ENCODE measurements around the gene GATAD1. TPM values are rescaled to one million over a fixed set of nuclear protein-coding genes. Genes with fewer than 3 reads are reported as not detected.

The GATAD1 gene
- total and polyA plus RNA-seq, 2 experiments from 2014 or later, result 15.4 to 30.8 TPM

DNA sequence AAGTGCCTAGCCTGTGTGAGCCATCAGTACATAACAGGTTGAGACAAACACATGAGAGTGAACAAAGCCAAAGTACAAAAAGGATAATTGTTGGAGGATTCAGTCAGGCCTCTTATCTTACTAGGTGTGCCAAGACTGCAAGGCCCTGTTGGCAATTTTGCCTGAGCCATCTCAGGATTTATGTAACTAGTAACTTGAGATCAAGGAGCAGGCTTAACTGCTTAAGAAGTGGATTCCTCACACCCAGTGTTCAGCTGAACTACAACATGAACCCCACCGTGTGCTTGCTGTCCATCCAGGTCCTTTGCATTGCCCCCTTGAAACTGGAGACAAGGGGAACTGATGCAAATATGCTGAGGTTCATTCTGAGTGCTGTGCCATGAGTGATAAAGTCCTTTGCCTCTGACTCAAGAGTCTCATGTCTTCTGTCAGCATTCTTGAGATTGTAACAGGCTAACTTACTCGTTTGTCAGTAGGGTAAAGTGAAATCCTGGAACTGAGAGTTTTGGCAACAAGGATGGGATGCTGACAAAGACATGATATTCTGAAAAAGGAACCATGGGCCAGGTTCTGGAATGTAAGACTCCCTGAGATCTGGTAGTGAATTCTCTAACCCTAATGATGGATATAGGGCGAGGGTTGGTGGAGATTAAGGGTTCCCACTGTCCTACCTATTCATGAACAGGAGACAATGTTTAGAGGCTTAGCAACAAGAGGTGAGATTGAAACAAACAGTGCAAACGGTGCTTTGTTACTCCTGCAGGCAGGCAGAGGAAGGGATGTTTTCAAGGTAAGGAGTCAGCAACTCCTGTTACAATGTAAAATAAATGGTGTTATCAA, 44.1 kb upstream of the GATAD1 start:
- H3K27ac ChIP-seq (ENCODE audit: low read depth), result peak overlapping the region; percentile 73
- H3K4me2 ChIP-seq, result no peak overlapping the region
- Mint-ChIP-seq H3K27ac (no peak overlapping the region), H3K9me3 (no peaks in the 10 kb centered on the region), H3K4me1 (peaks cover 10% of the 10 kb centered on the region), H3K4me3 (no peak overlapping the region), H3K27me3 (ENCODE audit: insufficient read depth, low read depth, poor library complexity) (no peaks in the 10 kb centered on the region), H3K36me3 (ENCODE audit: low read depth) (peaks cover 10% of the 10 kb centered on the region)
- H3K9me2 ChIP-seq (ENCODE audit: insufficient read depth), result no peaks in the 10 kb centered on the region
- no peaks in the 10 kb centered on the region for H3K4me1 ChIP-seq (ENCODE audit: insufficient read depth)
- no peak overlapping the region for H2AFZ ChIP-seq
- no peak for TF ChIP-seq CREB1 (CRISPR knock-in tag; IDR thresholded peaks at IDR 0.05; ENCODE audit: low read depth)
- no peak for TF ChIP-seq JUNB (IDR thresholded peaks at IDR 0.05; ENCODE audit: unreplicated experiment)
- TF ChIP-seq ZNF331 (CRISPR knock-in tag; IDR thresholded peaks at IDR 0.05; ENCODE audit: low read depth), result no peak
- TF ChIP-seq, protein P1, sequence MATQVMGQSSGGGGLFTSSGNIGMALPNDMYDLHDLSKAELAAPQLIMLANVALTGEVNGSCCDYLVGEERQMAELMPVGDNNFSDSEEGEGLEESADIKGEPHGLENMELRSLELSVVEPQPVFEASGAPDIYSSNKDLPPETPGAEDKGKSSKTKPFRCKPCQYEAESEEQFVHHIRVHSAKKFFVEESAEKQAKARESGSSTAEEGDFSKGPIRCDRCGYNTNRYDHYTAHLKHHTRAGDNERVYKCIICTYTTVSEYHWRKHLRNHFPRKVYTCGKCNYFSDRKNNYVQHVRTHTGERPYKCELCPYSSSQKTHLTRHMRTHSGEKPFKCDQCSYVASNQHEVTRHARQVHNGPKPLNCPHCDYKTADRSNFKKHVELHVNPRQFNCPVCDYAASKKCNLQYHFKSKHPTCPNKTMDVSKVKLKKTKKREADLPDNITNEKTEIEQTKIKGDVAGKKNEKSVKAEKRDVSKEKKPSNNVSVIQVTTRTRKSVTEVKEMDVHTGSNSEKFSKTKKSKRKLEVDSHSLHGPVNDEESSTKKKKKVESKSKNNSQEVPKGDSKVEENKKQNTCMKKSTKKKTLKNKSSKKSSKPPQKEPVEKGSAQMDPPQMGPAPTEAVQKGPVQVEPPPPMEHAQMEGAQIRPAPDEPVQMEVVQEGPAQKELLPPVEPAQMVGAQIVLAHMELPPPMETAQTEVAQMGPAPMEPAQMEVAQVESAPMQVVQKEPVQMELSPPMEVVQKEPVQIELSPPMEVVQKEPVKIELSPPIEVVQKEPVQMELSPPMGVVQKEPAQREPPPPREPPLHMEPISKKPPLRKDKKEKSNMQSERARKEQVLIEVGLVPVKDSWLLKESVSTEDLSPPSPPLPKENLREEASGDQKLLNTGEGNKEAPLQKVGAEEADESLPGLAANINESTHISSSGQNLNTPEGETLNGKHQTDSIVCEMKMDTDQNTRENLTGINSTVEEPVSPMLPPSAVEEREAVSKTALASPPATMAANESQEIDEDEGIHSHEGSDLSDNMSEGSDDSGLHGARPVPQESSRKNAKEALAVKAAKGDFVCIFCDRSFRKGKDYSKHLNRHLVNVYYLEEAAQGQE (IDR thresholded peaks at IDR 0.05; ENCODE audit: unreplicated experiment), result no peak
- no peak for TF ChIP-seq NANOG (IDR thresholded peaks at IDR 0.05; ENCODE audit: borderline replicate concordance)
- TF ChIP-seq, protein P2, sequence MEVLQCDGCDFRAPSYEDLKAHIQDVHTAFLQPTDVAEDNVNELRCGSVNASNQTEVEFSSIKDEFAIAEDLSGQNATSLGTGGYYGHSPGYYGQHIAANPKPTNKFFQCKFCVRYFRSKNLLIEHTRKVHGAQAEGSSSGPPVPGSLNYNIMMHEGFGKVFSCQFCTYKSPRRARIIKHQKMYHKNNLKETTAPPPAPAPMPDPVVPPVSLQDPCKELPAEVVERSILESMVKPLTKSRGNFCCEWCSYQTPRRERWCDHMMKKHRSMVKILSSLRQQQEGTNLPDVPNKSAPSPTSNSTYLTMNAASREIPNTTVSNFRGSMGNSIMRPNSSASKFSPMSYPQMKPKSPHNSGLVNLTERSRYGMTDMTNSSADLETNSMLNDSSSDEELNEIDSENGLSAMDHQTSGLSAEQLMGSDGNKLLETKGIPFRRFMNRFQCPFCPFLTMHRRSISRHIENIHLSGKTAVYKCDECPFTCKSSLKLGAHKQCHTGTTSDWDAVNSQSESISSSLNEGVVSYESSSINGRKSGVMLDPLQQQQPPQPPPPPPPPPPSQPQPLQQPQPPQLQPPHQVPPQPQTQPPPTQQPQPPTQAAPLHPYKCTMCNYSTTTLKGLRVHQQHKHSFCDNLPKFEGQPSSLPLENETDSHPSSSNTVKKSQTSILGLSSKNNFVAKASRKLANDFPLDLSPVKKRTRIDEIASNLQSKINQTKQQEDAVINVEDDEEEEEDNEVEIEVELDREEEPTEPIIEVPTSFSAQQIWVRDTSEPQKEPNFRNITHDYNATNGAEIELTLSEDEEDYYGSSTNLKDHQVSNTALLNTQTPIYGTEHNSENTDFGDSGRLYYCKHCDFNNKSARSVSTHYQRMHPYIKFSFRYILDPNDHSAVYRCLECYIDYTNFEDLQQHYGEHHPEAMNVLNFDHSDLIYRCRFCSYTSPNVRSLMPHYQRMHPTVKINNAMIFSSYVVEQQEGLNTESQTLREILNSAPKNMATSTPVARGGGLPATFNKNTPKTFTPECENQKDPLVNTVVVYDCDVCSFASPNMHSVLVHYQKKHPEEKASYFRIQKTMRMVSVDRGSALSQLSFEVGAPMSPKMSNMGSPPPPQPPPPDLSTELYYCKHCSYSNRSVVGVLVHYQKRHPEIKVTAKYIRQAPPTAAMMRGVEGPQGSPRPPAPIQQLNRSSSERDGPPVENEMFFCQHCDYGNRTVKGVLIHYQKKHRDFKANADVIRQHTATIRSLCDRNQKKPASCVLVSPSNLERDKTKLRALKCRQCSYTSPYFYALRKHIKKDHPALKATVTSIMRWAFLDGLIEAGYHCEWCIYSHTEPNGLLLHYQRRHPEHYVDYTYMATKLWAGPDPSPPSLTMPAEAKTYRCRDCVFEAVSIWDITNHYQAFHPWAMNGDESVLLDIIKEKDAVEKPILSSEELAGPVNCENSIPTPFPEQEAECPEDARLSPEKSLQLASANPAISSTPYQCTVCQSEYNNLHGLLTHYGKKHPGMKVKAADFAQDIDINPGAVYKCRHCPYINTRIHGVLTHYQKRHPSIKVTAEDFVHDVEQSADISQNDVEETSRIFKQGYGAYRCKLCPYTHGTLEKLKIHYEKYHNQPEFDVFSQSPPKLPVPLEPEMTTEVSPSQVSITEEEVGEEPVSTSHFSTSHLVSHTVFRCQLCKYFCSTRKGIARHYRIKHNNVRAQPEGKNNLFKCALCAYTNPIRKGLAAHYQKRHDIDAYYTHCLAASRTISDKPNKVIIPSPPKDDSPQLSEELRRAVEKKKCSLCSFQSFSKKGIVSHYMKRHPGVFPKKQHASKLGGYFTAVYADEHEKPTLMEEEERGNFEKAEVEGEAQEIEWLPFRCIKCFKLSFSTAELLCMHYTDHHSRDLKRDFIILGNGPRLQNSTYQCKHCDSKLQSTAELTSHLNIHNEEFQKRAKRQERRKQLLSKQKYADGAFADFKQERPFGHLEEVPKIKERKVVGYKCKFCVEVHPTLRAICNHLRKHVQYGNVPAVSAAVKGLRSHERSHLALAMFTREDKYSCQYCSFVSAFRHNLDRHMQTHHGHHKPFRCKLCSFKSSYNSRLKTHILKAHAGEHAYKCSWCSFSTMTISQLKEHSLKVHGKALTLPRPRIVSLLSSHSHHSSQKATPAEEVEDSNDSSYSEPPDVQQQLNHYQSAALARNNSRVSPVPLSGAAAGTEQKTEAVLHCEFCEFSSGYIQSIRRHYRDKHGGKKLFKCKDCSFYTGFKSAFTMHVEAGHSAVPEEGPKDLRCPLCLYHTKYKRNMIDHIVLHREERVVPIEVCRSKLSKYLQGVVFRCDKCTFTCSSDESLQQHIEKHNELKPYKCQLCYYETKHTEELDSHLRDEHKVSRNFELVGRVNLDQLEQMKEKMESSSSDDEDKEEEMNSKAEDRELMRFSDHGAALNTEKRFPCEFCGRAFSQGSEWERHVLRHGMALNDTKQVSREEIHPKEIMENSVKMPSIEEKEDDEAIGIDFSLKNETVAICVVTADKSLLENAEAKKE (CRISPR knock-in tag; IDR thresholded peaks at IDR 0.05), result no peak
- TF ChIP-seq, protein P3, sequence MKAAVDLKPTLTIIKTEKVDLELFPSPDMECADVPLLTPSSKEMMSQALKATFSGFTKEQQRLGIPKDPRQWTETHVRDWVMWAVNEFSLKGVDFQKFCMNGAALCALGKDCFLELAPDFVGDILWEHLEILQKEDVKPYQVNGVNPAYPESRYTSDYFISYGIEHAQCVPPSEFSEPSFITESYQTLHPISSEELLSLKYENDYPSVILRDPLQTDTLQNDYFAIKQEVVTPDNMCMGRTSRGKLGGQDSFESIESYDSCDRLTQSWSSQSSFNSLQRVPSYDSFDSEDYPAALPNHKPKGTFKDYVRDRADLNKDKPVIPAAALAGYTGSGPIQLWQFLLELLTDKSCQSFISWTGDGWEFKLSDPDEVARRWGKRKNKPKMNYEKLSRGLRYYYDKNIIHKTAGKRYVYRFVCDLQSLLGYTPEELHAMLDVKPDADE (IDR thresholded peaks at IDR 0.05), result no peak
- no peak for TF ChIP-seq EZH2phosphoT487 (IDR thresholded peaks at IDR 0.05; ENCODE audit: unreplicated experiment)
- no peak for TF ChIP-seq ZNF114 (CRISPR knock-in tag; IDR thresholded peaks at IDR 0.05)
- no peak for TF ChIP-seq POLR2AphosphoS5 (IDR thresholded peaks at IDR 0.05; ENCODE audit: low read depth)
- TF ChIP-seq, protein P4, sequence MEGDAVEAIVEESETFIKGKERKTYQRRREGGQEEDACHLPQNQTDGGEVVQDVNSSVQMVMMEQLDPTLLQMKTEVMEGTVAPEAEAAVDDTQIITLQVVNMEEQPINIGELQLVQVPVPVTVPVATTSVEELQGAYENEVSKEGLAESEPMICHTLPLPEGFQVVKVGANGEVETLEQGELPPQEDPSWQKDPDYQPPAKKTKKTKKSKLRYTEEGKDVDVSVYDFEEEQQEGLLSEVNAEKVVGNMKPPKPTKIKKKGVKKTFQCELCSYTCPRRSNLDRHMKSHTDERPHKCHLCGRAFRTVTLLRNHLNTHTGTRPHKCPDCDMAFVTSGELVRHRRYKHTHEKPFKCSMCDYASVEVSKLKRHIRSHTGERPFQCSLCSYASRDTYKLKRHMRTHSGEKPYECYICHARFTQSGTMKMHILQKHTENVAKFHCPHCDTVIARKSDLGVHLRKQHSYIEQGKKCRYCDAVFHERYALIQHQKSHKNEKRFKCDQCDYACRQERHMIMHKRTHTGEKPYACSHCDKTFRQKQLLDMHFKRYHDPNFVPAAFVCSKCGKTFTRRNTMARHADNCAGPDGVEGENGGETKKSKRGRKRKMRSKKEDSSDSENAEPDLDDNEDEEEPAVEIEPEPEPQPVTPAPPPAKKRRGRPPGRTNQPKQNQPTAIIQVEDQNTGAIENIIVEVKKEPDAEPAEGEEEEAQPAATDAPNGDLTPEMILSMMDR (conservative IDR thresholded peaks at IDR 0.05; ENCODE audit: low read depth in 2 of 2), result no peak
- TF ChIP-seq STAT1 (IDR thresholded peaks at IDR 0.05; ENCODE audit: unreplicated experiment), result no peak
- H3K36me3 ChIP-seq (ENCODE audit: insufficient read depth), result no peaks in the 10 kb centered on the region; the same call in 1 of the 2 replicates
- H4K20me1 ChIP-seq (replicated peaks; ENCODE audit: insufficient read depth), result no peaks in the 10 kb centered on the region
- peak; percentile 52 for ATAC-seq
- H3K79me2 ChIP-seq (replicated peaks; ENCODE audit: insufficient read depth), result no peaks in the 10 kb centered on the region
- no peaks in the 10 kb centered on the region for H3K27me3 ChIP-seq (ENCODE audit: insufficient read depth)
- DNase-seq (ENCODE audit: low spot score), result peak; percentile 32
- no peak overlapping the region for H3K4me3 ChIP-seq
- H3F3A ChIP-seq (replicated peaks; ENCODE audit: low read depth), result no peaks in the 10 kb centered on the region; the same call in 1 of the 2 replicates

All from GM23338 (cell line).